HepG2 (cell line): ENCODE data around the gene WDHD1. TPM values are rescaled to one million over a fixed set of nuclear protein-coding genes. Genes with fewer than 3 reads are reported as not detected.

Experiments
- CHD2 ChIP-seq: IDR thresholded peaks from 2 replicates; pipeline ENCODE4 v1.6.1; 2011; ENCODE audit warnings: low read depth, low read length, improper control_type of control experiment
- ETV5 ChIP-seq: IDR thresholded peaks from 2 replicates; pipeline ENCODE4 v1.6.1; 2018; ENCODE audit warnings: missing biosample characterization, missing genetic modification reagents, inconsistent platforms, borderline replicate concordance
- EZH2 ChIP-seq: conservative IDR thresholded peaks from 2 replicates; pipeline ENCODE4 v1.6.1; 2012; ENCODE audit warnings: mild to moderate bottlenecking, low read depth, low read length, moderate library complexity
- GABPB1 ChIP-seq: IDR thresholded peaks from 2 replicates; pipeline ENCODE4 v1.6.1; 2016; ENCODE audit warnings: mild to moderate bottlenecking, missing genetic modification reagents, moderate library complexity, missing compliant biosample characterization
- HCFC1 ChIP-seq: fragments of 150-350 bp; IDR thresholded peaks from 2 replicates; pipeline ENCODE4 v1.6.1; 2014; ENCODE audit warnings: low read depth, low read length
- JARID2 ChIP-seq: sonication (generic); formaldehyde crosslinking; IDR thresholded peaks from 2 replicates; pipeline ENCODE4 v1.8.1; 2023; ENCODE audit warnings: missing genetic modification reagents, inconsistent platforms; ENCODE audit not compliant: insufficient replicate concordance
- MAFG ChIP-seq: sonication (generic); formaldehyde crosslinking; IDR thresholded peaks from 2 replicates; pipeline ENCODE4 v1.5.1; 2020; ENCODE audit warnings: mild to moderate bottlenecking, missing genetic modification reagents
- MED13 ChIP-seq: sonication (generic); formaldehyde crosslinking; IDR thresholded peaks from 2 replicates; pipeline ENCODE4 v1.5.0; 2020; ENCODE audit warnings: missing genetic modification reagents
- NFKB2 ChIP-seq: sonication (generic); formaldehyde crosslinking; IDR thresholded peaks from 2 replicates; pipeline ENCODE4 v1.4.0; 2020; ENCODE audit warnings: missing genetic modification reagents, borderline replicate concordance
- NR2F2 ChIP-seq: IDR thresholded peaks from 2 replicates; pipeline ENCODE4 v1.6.1; 2012; ENCODE audit warnings: low read depth, inconsistent platforms, borderline replicate concordance
- PCBP1 ChIP-seq: fragments of 200-400 bp; formaldehyde crosslinking; IDR thresholded peaks from 2 replicates; pipeline ENCODE4 v1.6.1; 2017; ENCODE audit warnings: mild to moderate bottlenecking, low read depth, low read length, borderline replicate concordance
- SNRNP70 ChIP-seq: fragments of 200-400 bp; formaldehyde crosslinking; IDR thresholded peaks from 2 replicates; pipeline ENCODE4 v1.6.1; 2017; ENCODE audit warnings: mild to moderate bottlenecking, low read depth, low read length, moderate library complexity
- SPEN ChIP-seq: sonication (generic); formaldehyde crosslinking; IDR thresholded peaks from 2 replicates; pipeline ENCODE4 v1.5.1; 2020; ENCODE audit warnings: low read depth, mild to moderate bottlenecking, missing genetic modification reagents
- SRSF4 ChIP-seq: fragments of 200-400 bp; formaldehyde crosslinking; IDR thresholded peaks from one replicate; pipeline ENCODE4 v1.6.1; 2018; ENCODE audit warnings: mild to moderate bottlenecking, low read depth, low read length, moderate library complexity; ENCODE audit not compliant: poor library complexity, severe bottlenecking
- XRCC5 ChIP-seq: fragments of 200-400 bp; formaldehyde crosslinking; optimal IDR thresholded peaks from 2 replicates; pipeline ENCODE3; 2017; ENCODE audit warnings: mild to moderate bottlenecking, low read length
- ZBTB8A ChIP-seq: sonication (generic); formaldehyde crosslinking; IDR thresholded peaks from 2 replicates; pipeline ENCODE4 v1.4.0; 2020; ENCODE audit warnings: mild to moderate bottlenecking, low read depth, missing genetic modification reagents, borderline replicate concordance
- ZNF207 ChIP-seq: fragments of 450-650 bp; IDR thresholded peaks from 2 replicates; pipeline ENCODE4 v1.6.1; 2016; ENCODE audit warnings: antibody characterized with exemption, borderline replicate concordance
- ZNF251 ChIP-seq: sonication (generic); formaldehyde crosslinking; IDR thresholded peaks from 2 replicates; pipeline ENCODE4 v1.9.0; 2021; ENCODE audit warnings: mild to moderate bottlenecking, missing genetic modification reagents
- ZNF264 ChIP-seq: sonication (generic); formaldehyde crosslinking; IDR thresholded peaks from 2 replicates; pipeline ENCODE4 v1.4.0; 2020; ENCODE audit warnings: missing genetic modification reagents
- ZNF484 ChIP-seq: sonication (generic); formaldehyde crosslinking; IDR thresholded peaks from 2 replicates; pipeline ENCODE4 v1.5.1; 2020; ENCODE audit warnings: mild to moderate bottlenecking, low read depth, missing genetic modification reagents, borderline replicate concordance
- ZNF747 ChIP-seq: sonication (generic); formaldehyde crosslinking; IDR thresholded peaks from 2 replicates; pipeline ENCODE4 v1.8.1; 2023; ENCODE audit warnings: missing genetic modification reagents, mild to moderate bottlenecking, borderline replicate concordance
- ZSCAN22 ChIP-seq: sonication (generic); formaldehyde crosslinking; IDR thresholded peaks from 2 replicates; pipeline ENCODE4 v1.4.0; 2020; ENCODE audit warnings: mild to moderate bottlenecking, missing genetic modification reagents
- polyA plus RNA-seq, 8 experiments: library from polyadenylated mRNA; depleted of rRNA in 3 of 8; stranded (reverse) in 7 of 8; unstranded in 1 of 8; fragments of >200 nt; fragmentation: Illumina TruSeq in 4 of 8; extraction: Trizol in 4 of 8; gene quantifications; 2 replicates each; pipeline versions ENCODE4 v1.2.1 to v1.2.3, GENCODE V29; 2011 to 2016; ENCODE audit warnings: low read depth in 4 of 8, missing spikeins in 1 of 8, mixed read lengths in 1 of 8; ENCODE audit not compliant: insufficient read depth in 1 of 8
- total RNA-seq, 5 experiments: library from RNA; depleted of rRNA; stranded (reverse); fragments of >200 nt; fragmentation: Illumina TruSeq; extraction: Trizol; gene quantifications; 2 replicates each; pipeline ENCODE4 v1.2.3, GENCODE V29; 2016; ENCODE audit warnings: low read depth in 1 of 5
- TF ChIP-seq, protein P1 (sequence below): IDR thresholded peaks from 2 replicates; pipeline ENCODE4 v1.6.1; 2012; ENCODE audit warnings: inconsistent platforms
- TF ChIP-seq, protein P2 (sequence below): sonication (generic); formaldehyde crosslinking; IDR thresholded peaks from 2 replicates; pipeline ENCODE4 v1.4.0; 2020; ENCODE audit warnings: missing genetic modification reagents, borderline replicate concordance
- TF ChIP-seq, protein P3 (sequence below): sonication (generic); formaldehyde crosslinking; IDR thresholded peaks from 2 replicates; pipeline ENCODE4 v1.4.0; 2020; ENCODE audit warnings: mild to moderate bottlenecking, missing genetic modification reagents

WDHD1 gene
- total and polyA plus RNA-seq, 2 of the 13 experiments (the other 11 are each of a cell fraction or from before 2014, with no cell fraction given), result 5.5 to 27.5 TPM

DNA sequence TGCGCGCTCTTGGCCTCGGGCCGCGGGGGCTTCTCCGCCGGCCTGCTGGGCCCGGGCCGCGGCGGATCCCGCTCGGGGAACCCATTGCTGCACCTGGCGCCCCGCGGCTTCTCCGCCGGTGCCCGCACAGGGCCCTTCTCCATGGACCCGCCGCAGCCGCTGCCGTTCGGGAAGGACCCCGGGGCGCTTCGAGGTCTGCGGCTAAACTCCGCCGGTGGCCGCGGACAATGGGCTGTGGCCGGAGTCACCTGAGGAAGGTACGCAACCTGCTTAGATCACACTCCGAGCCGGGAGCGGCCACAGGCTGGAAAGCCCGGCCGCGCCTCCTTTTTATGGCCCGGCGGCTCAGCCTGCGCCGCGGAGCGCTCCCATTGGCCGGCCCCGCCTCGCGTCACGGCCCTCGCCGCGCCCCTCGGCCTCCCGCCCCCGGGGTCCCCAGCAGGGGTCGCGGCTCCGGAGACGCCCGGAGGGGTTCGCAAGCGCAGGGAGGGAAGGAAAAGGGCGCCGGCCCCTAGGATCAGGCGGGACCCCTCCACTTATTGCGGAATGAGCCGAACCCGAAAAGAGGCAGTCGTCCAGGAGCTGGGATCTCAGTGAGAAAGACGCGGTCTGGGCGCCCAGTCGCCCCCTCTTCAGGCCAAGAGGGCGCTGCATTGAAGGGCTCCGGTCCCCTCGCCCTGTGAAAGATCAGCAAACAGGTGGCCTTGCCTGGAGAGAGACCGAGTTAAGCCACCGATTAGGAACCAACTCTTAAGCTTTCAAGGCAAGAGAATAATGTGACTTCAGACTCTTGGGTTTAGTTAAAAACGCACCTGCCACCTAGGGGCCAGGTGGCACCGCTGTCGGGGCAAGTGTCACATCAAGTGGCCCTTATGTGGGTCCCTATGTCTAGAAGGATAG lies 124.1 kb downstream of the WDHD1 start, which contains the start of gene GCH1 (continued):
- TF ChIP-seq, protein P1, sequence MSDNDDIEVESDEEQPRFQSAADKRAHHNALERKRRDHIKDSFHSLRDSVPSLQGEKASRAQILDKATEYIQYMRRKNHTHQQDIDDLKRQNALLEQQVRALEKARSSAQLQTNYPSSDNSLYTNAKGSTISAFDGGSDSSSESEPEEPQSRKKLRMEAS, result peak; percentile 18
- TF ChIP-seq, protein P2, sequence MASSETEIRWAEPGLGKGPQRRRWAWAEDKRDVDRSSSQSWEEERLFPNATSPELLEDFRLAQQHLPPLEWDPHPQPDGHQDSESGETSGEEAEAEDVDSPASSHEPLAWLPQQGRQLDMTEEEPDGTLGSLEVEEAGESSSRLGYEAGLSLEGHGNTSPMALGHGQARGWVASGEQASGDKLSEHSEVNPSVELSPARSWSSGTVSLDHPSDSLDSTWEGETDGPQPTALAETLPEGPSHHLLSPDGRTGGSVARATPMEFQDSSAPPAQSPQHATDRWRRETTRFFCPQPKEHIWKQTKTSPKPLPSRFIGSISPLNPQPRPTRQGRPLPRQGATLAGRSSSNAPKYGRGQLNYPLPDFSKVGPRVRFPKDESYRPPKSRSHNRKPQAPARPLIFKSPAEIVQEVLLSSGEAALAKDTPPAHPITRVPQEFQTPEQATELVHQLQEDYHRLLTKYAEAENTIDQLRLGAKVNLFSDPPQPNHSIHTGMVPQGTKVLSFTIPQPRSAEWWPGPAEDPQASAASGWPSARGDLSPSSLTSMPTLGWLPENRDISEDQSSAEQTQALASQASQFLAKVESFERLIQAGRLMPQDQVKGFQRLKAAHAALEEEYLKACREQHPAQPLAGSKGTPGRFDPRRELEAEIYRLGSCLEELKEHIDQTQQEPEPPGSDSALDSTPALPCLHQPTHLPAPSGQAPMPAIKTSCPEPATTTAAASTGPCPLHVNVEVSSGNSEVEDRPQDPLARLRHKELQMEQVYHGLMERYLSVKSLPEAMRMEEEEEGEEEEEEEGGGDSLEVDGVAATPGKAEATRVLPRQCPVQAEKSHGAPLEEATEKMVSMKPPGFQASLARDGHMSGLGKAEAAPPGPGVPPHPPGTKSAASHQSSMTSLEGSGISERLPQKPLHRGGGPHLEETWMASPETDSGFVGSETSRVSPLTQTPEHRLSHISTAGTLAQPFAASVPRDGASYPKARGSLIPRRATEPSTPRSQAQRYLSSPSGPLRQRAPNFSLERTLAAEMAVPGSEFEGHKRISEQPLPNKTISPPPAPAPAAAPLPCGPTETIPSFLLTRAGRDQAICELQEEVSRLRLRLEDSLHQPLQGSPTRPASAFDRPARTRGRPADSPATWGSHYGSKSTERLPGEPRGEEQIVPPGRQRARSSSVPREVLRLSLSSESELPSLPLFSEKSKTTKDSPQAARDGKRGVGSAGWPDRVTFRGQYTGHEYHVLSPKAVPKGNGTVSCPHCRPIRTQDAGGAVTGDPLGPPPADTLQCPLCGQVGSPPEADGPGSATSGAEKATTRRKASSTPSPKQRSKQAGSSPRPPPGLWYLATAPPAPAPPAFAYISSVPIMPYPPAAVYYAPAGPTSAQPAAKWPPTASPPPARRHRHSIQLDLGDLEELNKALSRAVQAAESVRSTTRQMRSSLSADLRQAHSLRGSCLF, result 0 out of 2 replicates have a peak, but pooled peaks have one; percentile 29
- TF ChIP-seq ZNF747 (CRISPR knock-in tag), result peak; percentile 36; the same call in 1 of the 2 replicates
- no peak for TF ChIP-seq MAFG (CRISPR knock-in tag)
- TF ChIP-seq SNRNP70, result no peak
- no peak for TF ChIP-seq ZNF207
- peak; percentile 62 for TF ChIP-seq XRCC5
- no peak for TF ChIP-seq ZSCAN22 (CRISPR knock-in tag)
- TF ChIP-seq MED13 (CRISPR knock-in tag), result no peak
- TF ChIP-seq, protein P3, sequence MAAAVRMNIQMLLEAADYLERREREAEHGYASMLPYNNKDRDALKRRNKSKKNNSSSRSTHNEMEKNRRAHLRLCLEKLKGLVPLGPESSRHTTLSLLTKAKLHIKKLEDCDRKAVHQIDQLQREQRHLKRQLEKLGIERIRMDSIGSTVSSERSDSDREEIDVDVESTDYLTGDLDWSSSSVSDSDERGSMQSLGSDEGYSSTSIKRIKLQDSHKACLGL (CRISPR knock-in tag), result 0 out of 2 replicates have a peak, but pooled peaks have one; percentile 23
- no peak for TF ChIP-seq SRSF4
- no peak for TF ChIP-seq EZH2
- no peak for TF ChIP-seq PCBP1
- TF ChIP-seq GABPB1, result peak; percentile 30; the same call in 1 of the 2 replicates
- TF ChIP-seq JARID2 (CRISPR knock-in tag), result no peak
- peak; percentile 24; the same call in 1 of the 2 replicates for TF ChIP-seq SPEN
- 0 out of 2 replicates have a peak, but pooled peaks have one; percentile 6 for TF ChIP-seq NFKB2 (CRISPR knock-in tag)
- TF ChIP-seq NR2F2, result peak; percentile 55
- TF ChIP-seq ZNF264, result no peak
- no peak for TF ChIP-seq ZNF484
- no peak for TF ChIP-seq ETV5
- TF ChIP-seq HCFC1, result no peak
- no peak; the same call in 1 of the 2 replicates for TF ChIP-seq CHD2
- peak; percentile 97; the same call in 1 of the 2 replicates for TF ChIP-seq ZBTB8A (CRISPR knock-in tag)
- TF ChIP-seq ZNF251 (CRISPR knock-in tag), result no peak
